HTERT RPE-1 (cell line): ENCODE results near the gene TPRN.

ENCODE experiments used
- in situ Hi-C: fragments of 300-500 bp; cut with MboI; formaldehyde crosslinking; loops from 4 replicates; pipeline ENCODE4 v1.14.3; 2020; ENCODE audit warnings: low sequenced_read_pairs

TPRN gene

DNA sequence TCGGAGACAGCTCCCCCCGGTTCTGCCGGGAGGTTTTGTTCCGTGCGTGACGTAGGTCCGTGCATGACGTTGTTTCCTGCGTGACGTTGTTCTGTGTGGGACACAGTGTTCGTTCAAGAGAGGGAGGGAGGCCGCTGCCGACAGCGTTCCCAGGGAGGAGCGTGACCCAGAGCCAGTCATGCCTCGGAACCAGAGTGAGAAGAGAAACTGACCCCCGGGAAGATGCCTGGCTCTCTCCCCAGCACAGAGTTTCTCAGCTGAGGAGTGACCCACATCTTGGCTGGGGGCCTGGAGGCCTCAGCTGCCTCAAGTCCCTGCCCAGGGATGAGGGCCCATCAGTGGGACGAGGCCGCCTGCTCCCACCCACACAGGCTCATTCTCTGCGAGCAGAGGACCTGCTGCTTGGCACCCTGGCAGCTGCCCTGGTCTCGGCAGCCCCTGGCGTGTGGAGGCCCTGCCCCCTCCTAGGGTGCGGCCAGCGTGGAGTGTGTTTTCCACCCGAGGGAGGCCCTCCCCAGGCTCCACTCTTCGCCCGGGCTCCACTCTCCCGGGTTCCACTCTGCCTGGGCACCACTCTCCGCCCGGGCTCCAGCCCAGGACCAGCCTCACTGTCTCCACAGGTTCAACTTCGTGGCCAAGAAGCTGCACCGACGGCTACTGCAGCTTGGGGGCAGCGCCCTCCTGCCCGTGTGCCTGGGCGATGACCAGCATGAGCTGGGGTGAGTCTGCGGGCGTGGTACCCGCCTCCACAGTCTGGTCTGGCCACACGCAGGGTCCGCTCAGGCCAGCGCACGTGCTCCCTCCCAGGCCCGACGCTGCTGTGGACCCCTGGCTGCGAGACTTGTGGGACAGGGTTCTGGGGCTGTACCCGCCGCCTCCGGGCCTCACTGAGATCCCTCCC lies 12.9 kb upstream of the TPRN start:
- in situ Hi-C loops = no loop called here

DNA sequence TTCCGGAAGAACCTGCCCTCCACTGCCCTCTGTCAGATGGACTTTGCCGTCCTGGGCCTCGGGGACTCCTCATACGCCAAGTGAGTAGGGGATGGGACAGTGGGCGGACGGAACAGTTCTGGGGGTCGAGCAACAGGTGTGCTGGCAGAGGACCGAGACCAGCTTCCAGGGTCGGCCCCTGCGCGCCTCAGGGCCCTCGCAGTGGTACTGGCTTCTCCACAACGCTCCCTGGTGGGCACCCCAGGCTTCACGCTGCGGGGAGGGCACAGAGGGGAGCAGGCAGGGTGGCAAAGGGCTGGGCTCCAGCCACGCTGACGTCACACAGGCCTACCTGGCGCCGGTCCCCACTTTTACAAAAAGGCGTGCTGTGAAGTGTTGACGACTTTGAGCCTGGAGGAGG lies 12.0 kb upstream of the TPRN start:
- in situ Hi-C loops = no loop called here

DNA sequence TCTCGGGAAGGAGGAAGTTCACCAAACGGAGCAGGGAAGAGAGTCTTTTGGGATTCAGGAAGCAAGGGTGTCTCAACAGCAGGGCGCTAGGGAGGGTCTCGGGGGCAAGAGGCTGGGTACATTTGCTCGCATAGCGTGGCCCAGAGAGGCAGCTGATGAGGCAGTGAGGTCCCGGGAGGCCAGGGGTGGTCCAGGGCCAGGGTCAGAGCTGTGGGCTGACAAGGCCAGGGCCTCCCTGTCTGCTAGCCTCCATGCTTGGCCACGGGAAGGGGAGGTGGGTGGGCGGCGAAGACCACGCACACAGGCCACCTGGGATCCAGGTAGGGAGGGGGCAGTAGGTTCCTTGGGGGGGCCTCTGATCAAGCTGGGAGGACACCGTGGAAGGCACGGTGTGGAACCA lies 11.0 kb upstream of the TPRN start:
- in situ Hi-C loops = no loop called here

DNA sequence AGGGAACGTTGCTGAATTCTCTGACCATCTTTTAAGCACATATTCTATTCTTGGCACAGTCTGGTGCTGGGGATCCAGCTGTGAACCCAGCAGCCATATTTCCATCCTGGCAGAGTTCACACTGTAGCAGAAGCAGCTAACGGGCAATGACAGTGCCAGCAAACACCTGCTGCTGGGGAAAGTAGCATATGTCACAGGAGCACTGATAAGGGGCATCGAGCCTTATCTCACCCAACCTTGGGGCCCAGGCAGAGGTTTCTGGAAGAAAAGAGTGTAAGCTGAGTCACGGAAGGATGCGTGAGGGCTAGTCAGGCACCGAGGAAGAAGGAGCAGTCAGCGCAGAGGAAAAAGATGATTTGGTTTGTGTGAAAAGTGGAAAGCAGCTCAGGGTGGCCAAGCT lies 6.1 kb upstream of the TPRN start:
- in situ Hi-C loops = no loop called here

DNA sequence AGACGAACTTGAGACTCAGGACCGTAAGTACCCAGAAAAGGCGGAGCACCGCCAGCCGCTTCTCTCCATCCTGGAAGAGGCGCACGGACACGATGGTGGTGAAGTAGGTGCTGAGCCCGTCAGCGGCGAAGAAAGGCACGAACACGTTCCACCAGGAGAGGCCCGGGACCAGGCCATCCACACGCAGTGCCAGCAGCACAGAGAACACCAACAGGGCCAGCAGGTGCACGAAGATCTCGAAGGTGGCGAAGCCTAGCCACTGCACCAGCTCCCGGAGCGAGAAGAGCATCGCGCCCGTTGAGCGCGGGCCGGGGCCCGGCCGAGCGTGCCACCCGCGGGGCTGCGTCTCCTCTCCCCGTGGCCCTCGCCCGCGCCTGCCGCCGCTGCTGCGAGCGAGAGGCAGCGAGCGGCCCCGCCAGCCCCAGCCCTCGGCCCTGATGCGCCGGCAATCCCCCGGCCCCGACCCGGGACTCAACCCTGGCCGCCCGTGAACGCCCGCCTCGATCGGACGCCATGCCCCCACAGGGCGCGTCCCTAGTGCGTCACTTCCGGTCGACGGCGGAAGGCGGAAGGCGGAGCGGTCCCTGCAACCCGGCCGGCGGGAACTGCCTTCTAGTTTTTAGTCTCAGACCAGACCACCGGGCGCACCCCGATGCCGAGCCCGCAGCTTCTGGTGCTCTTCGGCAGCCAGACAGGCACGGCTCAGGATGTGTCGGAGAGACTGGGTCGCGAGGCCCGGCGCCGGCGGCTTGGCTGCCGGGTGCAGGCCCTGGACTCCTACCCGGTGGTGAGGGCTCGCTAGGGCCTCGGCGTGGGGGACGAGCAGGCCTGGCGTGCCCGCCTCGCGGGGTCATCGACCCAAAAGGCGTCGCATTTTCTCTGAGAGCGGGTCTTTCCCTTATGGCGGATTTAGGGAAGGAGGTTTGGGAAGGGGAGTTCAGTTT lies 4.9 kb upstream of the TPRN start, which contains the start of the genes NDOR1 and TMEM203:
TSS of gene NDOR1 (plus strand) at position 575 of the 944 bp plus-strand sequence. CDS start at position 653, 78 bp downstream.
TSS of gene TMEM203 (minus strand) at position 523 of the 944 bp plus-strand sequence. CDS start at position 289, 234 bp downstream.
- in situ Hi-C loops = no loop called here

DNA sequence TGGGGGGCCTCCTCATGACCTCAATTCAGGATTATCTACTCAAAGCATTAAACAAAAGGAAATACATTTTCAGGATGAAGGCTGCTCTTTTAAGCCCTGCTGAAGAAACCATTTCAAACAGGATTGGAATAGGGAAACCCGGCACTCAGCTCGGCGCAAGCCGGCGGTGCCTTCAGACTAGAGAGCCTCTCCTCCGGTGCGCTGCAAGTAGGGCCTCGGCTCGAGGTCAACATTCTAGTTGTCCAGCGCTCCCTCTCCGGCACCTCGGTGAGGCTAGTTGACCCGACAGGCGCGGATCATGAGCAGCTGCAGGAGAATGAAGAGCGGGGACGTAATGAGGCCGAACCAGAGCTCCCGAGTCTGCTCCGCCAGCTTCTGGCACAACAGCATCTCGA lies 4.2 kb upstream of the TPRN start:
- in situ Hi-C loops = no loop called here

DNA sequence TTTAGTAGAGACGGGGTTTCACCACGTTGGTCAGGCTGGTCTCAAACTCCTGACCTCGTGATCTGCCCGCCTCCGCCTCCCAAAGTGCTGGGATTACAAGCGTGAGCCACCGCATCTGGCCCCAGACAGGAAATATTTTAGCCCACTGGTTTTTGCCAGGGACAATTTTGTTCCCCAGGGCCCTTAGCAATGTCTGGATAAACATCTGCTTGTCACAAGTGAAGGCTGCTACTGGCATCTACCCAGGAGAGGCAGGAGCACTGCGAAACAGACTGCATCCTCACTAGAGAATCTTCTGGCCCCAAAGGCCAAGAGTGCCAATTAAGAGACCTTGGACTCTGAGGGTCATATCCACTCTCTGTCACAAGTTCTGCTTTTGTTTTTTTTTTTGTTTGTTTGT lies 2.4 kb upstream of the TPRN start:
- in situ Hi-C loops = no loop called here

DNA sequence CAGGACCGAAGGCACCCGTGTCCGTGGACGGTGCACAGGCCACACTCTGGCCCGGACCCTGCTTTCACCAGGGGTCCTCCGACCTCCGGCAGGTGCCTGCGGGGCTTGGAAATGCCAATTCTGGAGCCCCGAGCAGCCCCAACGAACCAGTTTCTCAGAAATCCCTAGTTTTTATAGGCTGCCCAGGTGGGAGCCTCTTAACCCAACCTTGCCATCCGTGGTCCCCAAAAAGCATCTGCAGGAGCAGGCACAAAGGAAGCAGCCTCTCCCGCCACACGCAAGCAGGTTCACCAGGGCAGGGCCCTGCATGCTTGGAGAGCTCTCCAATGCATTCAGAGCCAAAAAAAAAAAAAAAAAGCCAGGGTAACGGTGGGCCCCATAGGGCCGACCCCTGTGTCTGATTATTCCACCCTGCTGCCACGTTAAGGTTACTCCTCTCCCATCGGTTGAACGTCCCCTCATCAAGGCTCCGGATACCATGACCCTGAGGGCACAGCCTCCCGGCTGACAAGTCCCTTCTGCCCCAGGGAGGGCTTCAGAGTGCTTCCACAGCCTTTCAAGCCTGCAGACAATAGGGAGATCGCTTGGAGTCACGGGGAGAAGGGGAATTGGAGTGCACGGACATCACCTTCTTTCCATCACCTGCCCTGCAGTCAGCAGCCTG lies 796 bp upstream of the TPRN start:
- in situ Hi-C loops = no loop called here

DNA sequence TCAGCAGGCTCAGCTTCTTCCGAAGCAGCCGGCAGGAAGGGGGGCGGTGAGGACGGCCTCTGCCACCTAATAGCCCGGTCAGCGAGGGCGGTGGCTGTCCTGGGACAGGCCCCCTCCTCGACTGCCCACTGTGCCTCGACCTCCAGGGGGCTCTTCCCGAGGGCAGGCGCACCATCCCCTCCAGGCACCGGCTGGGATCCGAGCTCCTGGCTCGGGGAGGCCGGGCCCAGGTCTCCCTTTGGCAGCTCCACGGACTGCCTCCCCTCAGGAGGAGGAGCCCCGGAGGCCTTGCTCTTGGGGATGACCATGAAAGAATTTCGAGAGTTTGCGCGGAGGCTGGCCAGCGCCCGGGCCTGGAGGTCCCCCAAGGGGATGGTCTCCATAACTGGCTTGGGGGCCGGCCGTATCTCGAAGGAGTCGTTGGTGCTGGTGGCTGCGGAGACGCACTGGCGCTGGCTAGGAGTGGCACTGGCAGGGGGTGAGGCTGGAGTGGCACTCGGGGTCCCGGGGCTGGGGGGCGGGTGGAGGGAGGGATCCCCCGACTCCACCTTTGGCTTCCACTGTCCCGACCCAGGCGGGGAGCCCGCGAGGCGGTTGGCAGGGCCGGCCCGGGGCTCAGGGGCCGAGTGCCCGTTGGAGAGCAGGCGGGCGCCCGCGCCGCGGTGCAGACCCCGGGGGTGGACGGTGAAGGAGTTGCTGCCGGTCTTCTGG lies 975 bp downstream of the TPRN start:
- in situ Hi-C loops = no loop called here

DNA sequence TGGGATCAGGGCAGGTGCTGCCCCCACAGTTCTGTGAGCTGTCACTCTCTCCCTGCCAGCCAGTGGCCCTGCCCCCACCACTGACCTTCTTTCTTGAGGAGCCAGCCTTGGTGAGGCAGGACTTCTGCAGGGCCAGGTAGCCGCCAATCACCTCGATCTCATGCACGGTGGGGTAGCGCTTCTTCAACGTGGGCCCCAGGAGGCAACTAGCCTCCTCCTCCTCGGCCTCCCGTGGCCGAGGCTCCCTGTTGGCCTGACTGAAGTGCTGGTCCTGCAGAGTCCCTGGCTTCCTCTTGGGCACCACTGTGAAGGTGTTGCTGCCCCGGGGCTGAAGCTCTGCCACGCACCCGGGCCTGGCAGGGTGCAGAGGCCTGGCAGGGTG lies 1.6 kb downstream of the TPRN start:
- in situ Hi-C loops = no loop called here

DNA sequence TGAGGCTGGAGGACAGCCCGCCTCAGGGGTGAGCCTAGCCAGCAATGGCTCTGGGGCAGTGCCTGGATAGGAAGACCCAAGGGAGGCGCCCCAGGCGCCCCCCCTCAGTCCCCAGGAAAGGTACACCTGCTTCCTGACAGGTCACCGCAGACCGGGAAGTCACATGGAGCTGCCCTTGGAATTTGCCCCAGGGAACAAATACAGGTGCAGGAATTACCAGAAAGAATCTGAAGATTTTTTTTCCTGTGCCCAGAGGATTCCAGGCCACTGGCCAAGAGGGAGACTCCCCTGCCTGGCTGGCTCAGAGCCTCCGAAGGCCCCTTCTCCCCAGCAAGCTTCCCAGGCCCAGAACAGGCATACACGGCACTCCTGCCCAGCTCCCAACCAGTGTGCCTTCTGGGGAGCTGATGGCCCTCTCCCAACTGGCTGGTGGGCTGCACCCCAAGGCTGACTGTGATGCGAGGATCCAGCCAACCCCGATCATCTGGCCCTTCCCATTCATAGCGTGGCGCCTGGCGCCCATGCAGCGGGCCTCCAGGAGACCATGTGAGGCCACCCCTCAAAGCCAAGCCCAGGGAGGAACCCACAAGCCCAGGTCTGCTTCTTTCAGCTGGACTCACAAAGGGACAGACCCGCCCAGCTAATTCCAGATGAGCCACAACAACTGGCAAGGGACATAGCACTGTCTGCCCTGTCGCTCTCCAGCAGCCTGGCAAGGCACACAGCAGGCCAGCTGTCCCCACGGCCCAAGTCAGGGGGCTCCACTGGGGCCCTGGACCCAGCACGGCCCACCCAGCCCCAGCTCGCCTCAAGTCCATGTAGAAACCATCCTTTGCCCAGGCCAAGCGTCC lies 2.3 kb downstream of the TPRN start:
- in situ Hi-C loops = no loop called here

DNA sequence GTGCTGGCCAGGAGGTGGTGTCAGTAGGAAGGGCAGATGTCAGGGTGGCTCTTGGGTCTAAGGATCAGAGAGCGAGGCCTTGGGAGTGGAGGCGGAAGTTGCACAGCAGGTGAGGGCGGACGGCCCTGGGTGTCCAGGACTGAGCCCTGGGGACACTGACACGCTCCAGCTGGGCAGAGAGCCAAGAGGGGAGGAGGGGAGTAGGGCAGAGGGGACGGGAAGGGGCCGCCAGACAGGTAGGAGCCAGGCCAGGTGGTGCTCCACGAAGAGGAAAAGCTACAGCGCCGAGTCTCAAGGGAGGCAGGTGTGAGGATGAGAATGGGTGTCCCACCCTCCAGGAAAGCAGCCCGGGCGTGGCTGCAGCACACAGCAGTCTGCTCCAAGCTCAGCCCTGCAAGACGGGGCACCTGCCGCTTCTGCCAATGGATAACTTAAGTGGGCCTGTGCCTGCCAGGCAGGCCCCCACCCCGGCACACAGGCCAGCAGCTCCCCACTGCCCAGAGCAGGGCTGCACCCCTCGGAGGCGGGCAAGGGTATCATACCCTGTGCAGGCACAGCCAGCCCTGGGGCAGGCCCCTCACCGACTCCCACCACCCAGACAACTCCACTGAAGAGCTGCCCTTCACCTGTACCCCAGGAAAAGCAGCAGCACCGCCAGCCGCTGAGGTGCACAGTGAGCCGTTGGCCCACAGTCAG lies 4.9 kb downstream of the TPRN start:
- in situ Hi-C loops = no loop called here

DNA sequence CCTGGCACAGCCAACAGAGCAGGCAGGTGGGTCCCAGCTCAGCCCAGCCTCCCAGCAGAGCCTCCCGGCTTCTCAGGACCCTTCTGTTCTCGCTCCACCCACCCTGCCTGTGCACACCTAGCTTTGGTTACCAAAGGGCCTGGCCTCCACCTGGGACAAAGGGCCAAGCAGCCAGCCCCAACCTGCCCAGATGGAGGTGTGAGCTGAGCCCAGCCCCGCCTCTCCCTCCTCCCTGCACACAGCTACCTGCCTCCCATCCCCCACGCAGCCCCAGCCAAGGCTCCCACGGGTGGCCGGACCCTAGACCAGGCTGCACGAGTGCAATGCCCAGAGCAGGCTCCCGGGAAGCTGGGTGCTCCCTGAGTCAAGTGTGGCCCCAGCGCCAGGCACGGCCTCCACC lies 5.6 kb downstream of the TPRN start:
- in situ Hi-C loops = no loop called here

DNA sequence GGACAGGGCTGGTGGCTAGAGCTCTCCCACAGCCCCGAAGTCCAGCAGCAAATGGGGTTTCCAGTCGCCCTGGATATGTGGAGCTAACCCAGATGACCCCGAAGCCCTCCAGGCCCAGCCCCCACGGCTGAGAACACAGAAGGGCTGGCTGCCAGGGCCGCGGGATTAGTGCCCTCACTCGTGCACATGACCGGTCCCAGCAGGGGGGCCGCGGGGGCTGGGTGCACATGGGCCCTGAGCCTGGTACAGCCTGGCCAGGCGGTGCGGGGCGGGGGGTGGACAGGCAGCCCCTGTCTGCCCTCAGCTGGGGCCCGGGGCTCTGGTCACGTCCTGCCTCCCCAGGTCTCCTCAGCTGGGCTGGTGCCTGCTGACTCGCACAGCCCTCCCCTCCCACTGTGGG lies 6.2 kb downstream of the TPRN start:
- in situ Hi-C loops = no loop called here

DNA sequence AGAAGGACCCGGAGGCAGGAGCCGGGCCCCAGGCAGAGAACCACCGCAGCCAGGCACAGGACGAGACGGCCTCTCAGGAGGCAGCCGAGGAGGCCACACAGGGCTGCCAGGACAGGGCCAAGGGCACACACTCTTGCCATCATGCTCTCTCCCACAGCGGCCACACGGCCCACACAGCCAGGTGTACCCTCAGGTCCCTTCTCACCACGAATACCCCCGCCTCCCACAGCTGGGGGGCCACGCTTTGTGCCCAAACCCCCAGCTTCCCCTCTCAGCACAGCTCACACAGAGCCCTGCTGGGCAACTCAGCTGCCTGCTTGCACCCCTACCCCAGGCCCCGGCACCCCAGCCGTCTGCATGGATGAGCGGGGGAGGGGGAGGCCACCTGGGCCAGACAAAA lies 6.8 kb downstream of the TPRN start:
- in situ Hi-C loops = no loop called here

DNA sequence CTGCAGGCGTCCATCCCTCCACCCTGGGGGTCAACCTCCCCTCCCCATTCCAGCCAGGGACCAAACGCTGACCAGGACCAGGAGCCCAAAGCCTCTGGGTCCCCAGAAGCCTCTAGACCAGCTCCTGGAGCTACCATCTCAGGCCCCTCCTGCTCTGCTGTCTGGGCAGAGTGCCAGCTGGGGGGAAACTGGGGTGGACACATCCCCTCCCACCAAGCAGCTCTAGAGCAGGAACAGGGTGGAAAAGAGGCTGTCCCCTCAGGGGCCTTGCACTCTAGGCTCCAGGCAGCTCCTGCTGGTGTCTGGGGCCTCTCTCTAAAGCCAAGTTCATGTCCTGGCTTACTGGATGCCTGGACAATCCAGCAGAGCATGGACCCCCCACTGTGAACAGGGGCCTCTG lies 7.7 kb downstream of the TPRN start:
- in situ Hi-C loops = no loop called here

DNA sequence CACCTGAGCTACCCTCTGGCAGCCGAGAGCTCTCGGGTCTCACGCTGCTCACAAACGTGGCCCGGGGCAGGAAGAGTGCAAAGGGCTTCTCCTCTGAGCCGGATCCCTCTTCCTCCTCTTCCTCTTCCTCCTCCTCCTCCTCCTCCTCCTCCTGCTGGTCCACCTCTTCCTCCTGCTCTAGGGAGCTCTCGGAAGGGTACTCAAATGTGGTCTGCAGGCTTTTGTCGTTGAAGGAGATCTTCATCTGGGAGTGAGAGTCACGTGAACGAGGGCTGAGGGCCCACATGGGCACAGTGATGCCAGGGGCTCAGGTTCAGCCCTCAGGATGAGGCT lies 8.1 kb downstream of the TPRN start:
- in situ Hi-C loops = no loop called here

DNA sequence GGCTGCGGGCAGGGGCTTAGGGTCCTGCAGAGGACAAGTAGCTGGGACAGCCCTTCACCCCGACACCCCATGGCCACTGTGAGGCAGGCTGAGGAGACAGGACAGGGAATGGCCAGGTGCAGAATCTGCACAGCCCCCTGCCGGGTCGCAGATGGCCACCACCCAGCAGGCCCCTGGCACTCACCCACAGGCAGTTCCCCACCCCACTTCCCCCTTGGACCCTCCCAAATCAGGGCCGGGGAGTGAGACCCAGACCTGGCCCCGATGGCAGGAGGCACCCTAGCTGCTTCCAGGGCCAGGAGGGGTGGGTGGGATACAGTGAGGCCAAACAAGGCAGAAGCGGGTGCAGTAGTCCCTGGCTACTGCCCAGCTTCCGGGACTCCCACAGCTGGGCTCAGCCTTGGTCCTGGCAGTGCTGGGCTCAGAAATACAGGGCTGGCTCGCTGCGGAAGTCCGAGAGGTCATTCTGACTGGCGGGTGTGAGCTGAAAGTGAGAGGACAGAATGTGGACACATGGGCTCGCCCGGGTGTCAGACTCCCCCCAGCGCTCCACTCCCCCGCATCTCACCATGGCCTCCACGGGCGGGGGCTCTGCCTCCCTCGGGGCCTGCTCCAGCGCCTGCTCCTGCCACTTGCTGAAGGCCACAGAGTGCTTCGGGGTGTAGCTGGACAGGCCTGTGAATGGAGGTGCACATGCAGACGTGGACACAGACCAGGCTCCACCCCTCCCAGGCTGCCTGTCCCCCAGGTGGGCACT lies 8.7 kb downstream of the TPRN start:
- in situ Hi-C loops = no loop called here
